ENCODE results near the gene KCNK10.

The KCNK10 gene

GRCh38 chr14:88189417-88190191 is 133.5 kb downstream of the KCNK10 start (continued):
- TF ChIP-seq ZNF660 (tag by site-specific recombination; IDR thresholded peaks at IDR 0.05) (peak; percentile 83; the same call in 1 of the 2 replicates), ZSCAN18 (tag by site-specific recombination; IDR thresholded peaks at IDR 0.05) (no peak), ZNF221 (tag by site-specific recombination; IDR thresholded peaks at IDR 0.05; ENCODE audit: borderline replicate concordance) (no peak), HOXC10 (CRISPR knock-in tag; IDR thresholded peaks at IDR 0.05) (no peak), ZSCAN30 (tag by site-specific recombination; IDR thresholded peaks at IDR 0.05) (0 out of 2 replicates have a peak, but pooled peaks have one; percentile 56), ZNF362 (tag by site-specific recombination; IDR thresholded peaks at IDR 0.05) (no peak), ZNF610 (tag by site-specific recombination; IDR thresholded peaks at IDR 0.05; ENCODE audit: borderline replicate concordance) (no peak), ZSCAN4 (tag by site-specific recombination; IDR thresholded peaks at IDR 0.05) (peak; percentile 17; the same call in 1 of the 2 replicates), ZNF473 (tag by site-specific recombination; IDR thresholded peaks at IDR 0.05) (no peak), ZNF350 (tag by site-specific recombination; IDR thresholded peaks at IDR 0.05) (no peak), ZBTB49 (tag by site-specific recombination; IDR thresholded peaks at IDR 0.05; ENCODE audit: low read depth) (no peak), ZNF629 (tag by site-specific recombination; IDR thresholded peaks at IDR 0.05) (no peak), ZNF843 (tag by site-specific recombination; IDR thresholded peaks at IDR 0.05) (no peak), ZEB2 (tag by site-specific recombination; IDR thresholded peaks at IDR 0.05) (peak; percentile 39; the same call in 1 of the 2 replicates), ZNF280C (tag by site-specific recombination; IDR thresholded peaks at IDR 0.05) (no peak), SCRT2 (tag by site-specific recombination; IDR thresholded peaks at IDR 0.05) (no peak), ZNF184 (tag by site-specific recombination; IDR thresholded peaks at IDR 0.05) (no peak), ZNF704 (tag by site-specific recombination; IDR thresholded peaks at IDR 0.05) (no peak), ZNF292 (tag by site-specific recombination; IDR thresholded peaks at IDR 0.05; ENCODE audit: borderline replicate concordance, low read depth) (no peak), REST (tag by site-specific recombination; IDR thresholded peaks at IDR 0.05) (no peak), IKZF3 (tag by site-specific recombination; IDR thresholded peaks at IDR 0.05) (no peak), GLI2 (tag by site-specific recombination; IDR thresholded peaks at IDR 0.05; ENCODE audit: borderline replicate concordance, low read depth) (no peak), ZNF830 (tag by site-specific recombination; IDR thresholded peaks at IDR 0.05; ENCODE audit: low read depth) (no peak), KLF16 (tag by site-specific recombination; IDR thresholded peaks at IDR 0.05) (no peak), ZNF157 (tag by site-specific recombination; IDR thresholded peaks at IDR 0.05) (no peak), ZNF169 (tag by site-specific recombination; IDR thresholded peaks at IDR 0.05) (no peak), ZNF239 (tag by site-specific recombination; IDR thresholded peaks at IDR 0.05) (no peak)

All from HEK293 (cell line).